Upper lobe of left lung (tissue), 6 donors: ENCODE results near the gene SEMA3E. TPM values are rescaled to one million over a fixed set of nuclear protein-coding genes. Genes with fewer than 3 reads are reported as not detected.
A peak's percentile ranks its signal among the peaks of the same experiment; 100 is the strongest.
"Not testable (repeated sequence)": the region's sequence is repeated elsewhere in the genome, so short reads cannot be mapped to it uniquely, and the experiment has no call there.

Experiments
- ATAC-seq, 2 donors: fragments of 200-7000 bp; cut with Tn5 transposase; one replicate each; pipeline ENCODE4 v1.9.1; 2022; ENCODE audit warnings: mild to moderate bottlenecking in 2 of 2, moderate library complexity in 2 of 2; ENCODE audit not compliant: low FRiP score in 2 of 2
- DNase-seq, 2 donors: peaks; one replicate each; pipeline ENCODE4 v3.0.0-alpha.2; 2019 to 2020
- H3K27ac ChIP-seq, 4 donors: fragments of 200-600 bp; sonication (generic); one replicate each; pipeline ENCODE4 v1.5.1; 2016 to 2019
- H3K27me3 ChIP-seq, 4 donors: fragments of 200-600 bp; sonication (generic); one replicate each; pipeline ENCODE4 v1.5.1; 2017 to 2019
- H3K36me3 ChIP-seq, 4 donors: fragments of 200-600 bp; sonication (generic); one replicate each; pipeline ENCODE4 v1.5.1; 2016 to 2019
- H3K4me1 ChIP-seq, 4 donors: fragments of 200-600 bp; sonication (generic); one replicate each; pipeline ENCODE4 v1.5.1; 2018 to 2019
- H3K4me3 ChIP-seq, 4 donors: fragments of 200-600 bp; sonication (generic); one replicate each; pipeline ENCODE4 v1.5.1; 2017 to 2019; ENCODE audit warnings: mild to moderate bottlenecking in 2 of 4, moderate library complexity in 1 of 4
- H3K9me3 ChIP-seq, 4 donors: fragments of 200-600 bp; sonication (generic); one replicate each; pipeline ENCODE4 v1.5.1; 2018 to 2019
- EP300 ChIP-seq, 4 donors: sonication (generic); formaldehyde crosslinking; IDR thresholded peaks; one replicate each; pipeline ENCODE4 v1.5.1; 2017; ENCODE audit warnings: antibody characterized with exemption in 4 of 4, control low read depth in 2 of 4
- POLR2A ChIP-seq, 4 donors: fragments of 450-650 bp; IDR thresholded peaks; one replicate each; pipeline ENCODE4 v1.5.1; 2016 to 2017; ENCODE audit warnings: antibody characterized with exemption in 4 of 4, mild to moderate bottlenecking in 2 of 4
- POLR2AphosphoS5 ChIP-seq, 2 donors: sonication (generic); formaldehyde crosslinking; IDR thresholded peaks; one replicate each; pipeline ENCODE4 v1.5.1; 2017; ENCODE audit warnings: antibody characterized with exemption in 2 of 2
- WGBS, 2 donors: methylation state at CpG; one replicate each; pipeline ENCODE4 v1.1.5; 2017 to 2018; 5-methylcytosine and 5-hydroxymethylcytosine counted together
- total RNA-seq, 6 donors: library from RNA; depleted of rRNA in 4 of 6; stranded (reverse); fragments of >200 nt in 4 of 6; gene quantifications; one replicate each; pipeline versions ENCODE4 v1.1.0 to v1.2.1, GENCODE V29; 2016 to 2021
- TF ChIP-seq, protein P1 (sequence below), 6 experiments: fragments of 450-650 bp in 4 of 6; fragments of 200-600 bp in 2 of 6; sonication (generic) in 2 of 6; IDR thresholded peaks; one replicate each; pipeline ENCODE4 v1.5.1; 2016 to 2019; ENCODE audit warnings: antibody characterized with exemption in 6 of 6
- donor health status: DM: no; HTN: no; CAD: no; lungs with moderate emphysema.
- donor health status: DM: no; HTN: yes; CAD: no; lungs with severe emphysema.

SEMA3E gene
- total RNA-seq, 6 donors from 2014 or later, result under 0.01 to 14.2 (median 6.9) TPM

DNA sequence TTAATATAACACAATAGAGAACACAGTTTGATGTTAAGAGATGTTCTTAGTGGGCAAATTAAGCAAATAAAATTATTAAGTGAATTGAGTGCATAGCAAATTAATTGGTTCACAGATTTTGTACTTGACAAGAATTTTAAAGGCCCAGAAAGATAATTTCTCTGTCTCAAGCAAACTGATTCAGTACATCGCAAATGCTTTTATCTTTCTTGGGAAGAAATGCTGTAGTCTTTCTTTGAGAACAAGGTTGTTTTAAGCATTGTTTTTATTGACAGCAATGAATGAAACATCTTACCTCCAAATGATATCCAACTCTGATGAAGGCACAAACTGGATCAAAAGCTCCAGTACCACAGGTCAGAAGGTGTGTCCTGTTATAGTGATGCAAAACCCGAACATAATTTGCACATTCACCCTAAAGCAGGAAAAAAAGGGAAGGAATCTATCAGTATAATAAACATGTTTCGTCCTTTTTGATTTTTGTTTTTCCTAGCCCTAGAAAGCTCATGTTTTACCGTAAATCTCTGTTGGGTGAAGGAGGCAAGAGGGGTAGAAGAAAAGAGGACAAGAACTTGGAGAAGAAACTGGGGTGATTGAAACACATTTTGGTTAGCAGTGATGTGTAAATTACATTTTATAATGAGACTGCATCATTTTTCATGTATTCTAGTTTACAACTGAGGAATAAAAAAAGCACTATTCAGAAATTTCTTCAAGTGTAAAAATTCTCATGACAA lies 182.6 kb downstream of the SEMA3E start:
- H3K27ac ChIP-seq, result no peak overlapping the region
- H3K4me3 ChIP-seq, result no peak overlapping the region
- WGBS, 2 donors, result 62 to 82% methylated on average over 4 of the region's 4 CpGs
- H3K36me3 ChIP-seq, result no peaks in the 10 kb centered on the region
- DNase-seq (no peak), ATAC-seq (no peak)
- H3K4me1 ChIP-seq, result peaks cover 0 to 3% (median 0%) of the 10 kb centered on the region in 4 donors
- H3K27me3 ChIP-seq, result no peaks in the 10 kb centered on the region
- no peaks in the 10 kb centered on the region for H3K9me3 ChIP-seq
- no peak for TF ChIP-seq EP300 (IDR thresholded peaks at IDR 0.05)
- no peak for TF ChIP-seq POLR2A (IDR thresholded peaks at IDR 0.05)
- TF ChIP-seq, protein P1, sequence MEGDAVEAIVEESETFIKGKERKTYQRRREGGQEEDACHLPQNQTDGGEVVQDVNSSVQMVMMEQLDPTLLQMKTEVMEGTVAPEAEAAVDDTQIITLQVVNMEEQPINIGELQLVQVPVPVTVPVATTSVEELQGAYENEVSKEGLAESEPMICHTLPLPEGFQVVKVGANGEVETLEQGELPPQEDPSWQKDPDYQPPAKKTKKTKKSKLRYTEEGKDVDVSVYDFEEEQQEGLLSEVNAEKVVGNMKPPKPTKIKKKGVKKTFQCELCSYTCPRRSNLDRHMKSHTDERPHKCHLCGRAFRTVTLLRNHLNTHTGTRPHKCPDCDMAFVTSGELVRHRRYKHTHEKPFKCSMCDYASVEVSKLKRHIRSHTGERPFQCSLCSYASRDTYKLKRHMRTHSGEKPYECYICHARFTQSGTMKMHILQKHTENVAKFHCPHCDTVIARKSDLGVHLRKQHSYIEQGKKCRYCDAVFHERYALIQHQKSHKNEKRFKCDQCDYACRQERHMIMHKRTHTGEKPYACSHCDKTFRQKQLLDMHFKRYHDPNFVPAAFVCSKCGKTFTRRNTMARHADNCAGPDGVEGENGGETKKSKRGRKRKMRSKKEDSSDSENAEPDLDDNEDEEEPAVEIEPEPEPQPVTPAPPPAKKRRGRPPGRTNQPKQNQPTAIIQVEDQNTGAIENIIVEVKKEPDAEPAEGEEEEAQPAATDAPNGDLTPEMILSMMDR (IDR thresholded peaks at IDR 0.05), result no peak
- TF ChIP-seq POLR2AphosphoS5 (IDR thresholded peaks at IDR 0.05), result no peak

DNA sequence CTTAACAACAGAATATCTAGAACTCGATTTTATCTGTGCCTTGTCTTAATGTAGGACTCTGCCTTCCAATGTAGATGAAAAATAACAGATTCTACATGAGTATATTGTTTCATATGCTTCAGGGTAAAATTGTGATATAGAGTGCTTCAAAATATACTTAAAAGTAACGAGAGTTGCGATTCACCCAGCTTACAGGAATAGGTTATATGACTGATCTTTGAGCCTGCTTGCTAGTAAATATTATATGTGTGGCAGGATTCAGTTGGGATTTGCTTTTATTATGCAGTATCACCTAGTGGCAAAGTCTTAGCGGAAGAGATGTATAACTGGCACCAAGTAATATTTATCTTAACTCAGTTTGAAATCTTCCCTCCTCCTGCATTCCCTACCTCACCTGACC lies 183.3 kb downstream of the SEMA3E start:
- DNase-seq, result no peak
- TF ChIP-seq POLR2A (IDR thresholded peaks at IDR 0.05) (no peak), EP300 (IDR thresholded peaks at IDR 0.05) (no peak), POLR2AphosphoS5 (IDR thresholded peaks at IDR 0.05) (no peak)
- TF ChIP-seq, protein P1 (IDR thresholded peaks at IDR 0.05), result no peak
- ATAC-seq, result no peak
- Histone ChIP-seq H3K27ac (no peak overlapping the region), H3K4me1 (peaks cover 0 to 3% (median 0%) of the 10 kb centered on the region in 4 donors), H3K27me3 (no peaks in the 10 kb centered on the region), H3K36me3 (no peaks in the 10 kb centered on the region), H3K9me3 (no peaks in the 10 kb centered on the region), H3K4me3 (no peak overlapping the region)
- 91 to 94% methylated on average over 4 of the region's 4 CpGs for WGBS, 2 donors

DNA sequence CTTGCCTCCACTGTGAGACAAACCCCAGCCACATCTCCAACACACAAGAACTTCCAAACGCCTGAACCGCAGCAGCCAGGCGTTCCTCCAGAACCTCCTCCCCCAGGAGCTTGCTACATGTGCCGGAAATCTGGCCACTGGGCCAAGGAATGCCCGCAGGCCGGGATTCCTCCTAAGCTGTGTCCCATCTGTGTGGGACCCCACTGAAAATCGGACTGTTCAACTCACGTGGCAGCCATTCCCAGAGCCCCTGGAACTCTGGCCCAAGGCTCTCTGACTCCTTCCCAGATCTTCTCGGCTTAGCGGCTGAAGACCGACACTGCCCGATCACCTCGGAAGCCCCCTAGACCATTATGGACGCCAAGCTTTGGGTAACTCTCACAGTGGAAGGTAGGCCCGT lies 187.1 kb downstream of the SEMA3E start:
- ATAC-seq, H3K36me3 ChIP-seq, H3K4me3 ChIP-seq, H3K27ac ChIP-seq, H3K9me3 ChIP-seq, H3K4me1 ChIP-seq, H3K27me3 ChIP-seq: not testable (repeated sequence)
- peak in 1 of 2 donors; percentile 31 for DNase-seq
- 76 to 83% methylated on average over 11 to 15 of the region's 15 CpGs for WGBS, 2 donors

DNA sequence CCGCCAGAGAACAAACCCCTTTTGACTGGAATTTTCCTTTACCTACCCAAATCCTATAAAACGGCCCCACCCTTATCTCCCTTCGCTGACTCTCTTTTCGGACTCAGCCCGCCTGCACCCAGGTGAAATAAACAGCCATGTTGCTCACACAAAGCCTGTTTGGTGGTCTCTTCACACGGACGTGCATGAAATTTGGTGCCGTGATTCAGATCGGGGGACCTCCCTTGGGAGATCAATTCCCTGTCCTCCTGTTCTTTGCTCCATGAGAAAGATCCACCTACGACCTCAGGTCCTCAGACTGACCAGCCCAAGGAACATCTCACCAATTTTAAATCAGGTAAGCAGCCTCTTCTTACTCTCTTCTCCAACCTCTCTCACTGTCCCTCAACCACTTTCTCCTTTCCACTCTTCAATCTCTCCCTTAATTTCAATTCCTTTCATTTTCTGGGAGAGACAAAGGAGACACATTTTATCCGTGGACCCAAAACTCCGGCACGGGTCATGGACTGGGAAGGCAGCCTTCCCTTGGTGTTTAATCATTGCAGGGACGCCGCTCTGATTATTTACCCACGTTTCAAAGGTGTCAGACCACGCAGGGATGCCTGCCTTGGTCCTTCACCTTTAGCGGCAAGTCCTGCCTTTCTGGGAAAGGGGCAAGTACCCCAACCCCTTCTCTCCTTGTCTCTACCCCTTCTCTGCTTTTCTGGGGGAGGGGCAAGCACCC lies 188.8 kb downstream of the SEMA3E start:
- not testable (repeated sequence) for H3K9me3 ChIP-seq, DNase-seq, H3K4me3 ChIP-seq, ATAC-seq, H3K36me3 ChIP-seq, H3K4me1 ChIP-seq, H3K27ac ChIP-seq, H3K27me3 ChIP-seq
- WGBS, 2 donors, result 70% methylated on average over 18 of the region's 18 CpGs

DNA sequence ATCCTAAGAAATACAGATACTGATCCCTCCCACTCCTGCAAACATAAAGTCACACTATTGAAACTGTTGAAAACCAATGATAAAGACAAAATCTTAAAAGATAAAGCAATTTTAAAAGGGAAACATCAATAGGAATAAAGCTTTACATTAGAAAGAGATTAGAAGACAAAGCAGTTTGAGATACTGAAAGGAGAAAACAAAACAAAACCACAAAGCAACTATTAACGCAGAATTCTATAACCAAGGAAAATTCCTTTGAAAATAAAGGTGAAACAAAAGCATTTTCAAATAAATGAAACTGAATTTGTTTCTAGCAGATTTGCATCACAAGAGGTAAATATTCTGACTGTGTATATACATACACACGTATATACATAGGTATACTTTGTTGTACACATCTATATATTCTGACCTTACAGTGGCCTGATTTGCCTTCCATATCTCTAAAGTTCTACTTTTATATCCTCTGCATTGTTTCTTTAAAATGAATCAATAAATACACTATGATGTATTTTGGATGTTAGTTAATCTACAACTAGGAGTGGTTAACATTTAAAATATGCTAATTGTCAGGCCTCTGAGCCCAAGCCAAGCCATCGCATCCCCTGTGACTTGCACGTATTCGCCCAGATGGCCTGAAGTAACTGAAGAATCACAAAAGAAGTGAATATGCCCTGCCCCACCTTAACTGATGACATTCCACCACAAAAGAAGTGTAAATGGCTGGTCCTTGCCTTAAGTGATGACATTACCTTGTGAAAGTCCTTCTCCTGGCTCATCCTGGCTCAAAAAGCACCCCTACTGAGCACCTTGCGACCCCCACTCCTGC lies 189.6 kb downstream of the SEMA3E start:
- not testable (repeated sequence) for H3K36me3 ChIP-seq, H3K4me1 ChIP-seq, H3K9me3 ChIP-seq, H3K4me3 ChIP-seq, DNase-seq, H3K27ac ChIP-seq, H3K27me3 ChIP-seq, ATAC-seq
- 86 to 91% methylated on average over 6 of the region's 6 CpGs for WGBS, 2 donors
